ENCODE data around the gene ITPRID2.

ITPRID2 gene

DNA sequence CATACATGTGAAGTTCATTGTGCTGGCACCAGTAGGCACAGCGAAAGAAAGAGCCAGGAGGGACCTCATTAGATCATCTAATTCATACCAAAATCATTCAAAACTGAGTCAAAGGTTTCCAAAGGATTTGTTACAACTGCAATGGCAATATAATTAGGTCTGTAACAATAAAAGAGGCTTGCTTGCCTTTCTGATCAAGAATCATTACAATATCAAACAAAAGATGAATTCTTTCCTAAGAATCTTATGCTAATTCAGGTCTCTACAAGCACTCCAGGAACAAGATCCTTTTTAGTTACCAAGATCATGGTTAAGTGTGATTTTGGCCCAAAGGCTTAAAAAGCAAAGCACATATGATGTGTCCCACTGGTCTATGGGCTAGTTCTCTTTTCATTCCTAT lies 41.9 kb upstream of the ITPRID2 start:
- no peak for DNase-seq (ENCODE audit: low read depth)

DNA sequence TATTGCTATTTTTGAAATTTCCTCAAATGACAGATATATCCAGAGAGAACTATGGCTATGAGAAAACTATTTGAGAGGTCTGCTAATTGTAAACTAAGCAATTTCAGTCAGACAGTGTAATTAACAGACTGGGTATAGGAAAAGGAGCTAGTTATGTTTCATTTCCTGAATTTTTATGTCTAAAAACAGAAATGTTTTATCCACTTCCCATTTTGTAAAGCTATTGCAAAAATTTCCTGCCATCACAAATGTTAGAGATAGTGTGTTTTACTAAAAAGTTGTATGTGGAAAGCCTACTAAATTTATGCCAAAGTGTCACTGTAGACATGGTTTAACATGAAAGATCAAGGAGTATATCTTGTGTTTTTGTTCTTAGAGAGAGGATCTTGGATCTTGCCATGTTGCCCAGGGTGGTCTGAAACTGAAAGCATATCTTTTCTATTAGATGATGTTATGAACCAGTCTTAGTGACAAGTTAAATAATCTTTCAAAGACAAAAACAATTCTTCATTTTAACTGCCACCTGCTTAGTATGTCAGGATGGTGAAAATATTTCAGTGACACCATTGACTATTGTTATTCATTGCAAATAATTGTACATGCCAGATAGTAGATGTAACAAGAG lies 40.5 kb upstream of the ITPRID2 start:
- H3K4me3 ChIP-seq (replicated peaks; ENCODE audit: low read depth, low read length), result no peak overlapping the region
- no peak for DNase-seq (ENCODE audit: low read depth)
- no peak for TF ChIP-seq CTCF (IDR thresholded peaks at IDR 0.05; ENCODE audit: low read length, missing control alignments)

More for the DNA sequence above, 41.9 kb upstream of the ITPRID2 start:
- no peak for TF ChIP-seq CTCF (IDR thresholded peaks at IDR 0.05; ENCODE audit: low read length, missing control alignments)
- H3K4me3 ChIP-seq (replicated peaks; ENCODE audit: low read depth, low read length), result no peak overlapping the region

DNA sequence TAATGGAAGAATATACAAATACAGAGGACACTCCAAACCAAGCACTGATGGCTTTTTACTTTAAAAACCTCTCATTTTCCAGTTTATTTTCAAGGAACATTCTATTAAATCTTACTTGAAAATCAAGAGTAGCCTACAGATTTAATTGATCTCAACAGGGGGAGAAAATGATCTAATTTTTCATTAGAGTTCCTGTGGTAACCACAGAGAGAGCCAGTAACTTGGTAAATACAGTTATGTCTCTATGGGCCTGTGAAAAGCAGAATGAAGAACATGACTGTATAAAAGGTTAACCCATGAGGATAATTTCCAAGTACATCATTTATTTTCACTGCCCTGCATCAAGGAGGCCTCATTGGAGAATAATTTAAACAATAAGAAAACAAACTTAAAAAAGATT lies 39.8 kb upstream of the ITPRID2 start:
- TF ChIP-seq CTCF (IDR thresholded peaks at IDR 0.05; ENCODE audit: low read length, missing control alignments), result no peak
- DNase-seq (ENCODE audit: low read depth), result no peak
- no peak overlapping the region for H3K4me3 ChIP-seq (replicated peaks; ENCODE audit: low read depth, low read length)

DNA sequence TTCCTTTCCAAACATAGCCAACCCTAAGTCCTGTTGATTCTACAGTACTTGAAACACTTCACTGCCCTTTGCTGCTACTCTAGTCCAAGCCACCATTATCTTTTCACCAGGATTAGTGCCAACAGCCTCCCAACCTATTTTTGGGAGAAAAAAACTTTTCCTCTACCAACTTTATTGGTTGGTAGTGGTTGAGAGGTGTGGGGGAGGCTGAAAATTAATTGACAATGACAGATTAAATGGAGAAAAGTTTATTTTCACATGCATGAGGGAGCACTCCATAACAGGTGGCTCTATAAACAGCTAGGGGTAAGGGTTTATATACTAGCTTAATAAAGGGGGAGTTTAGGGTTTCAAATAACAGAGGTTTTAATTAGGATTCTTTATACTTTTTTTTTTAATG lies 37.8 kb upstream of the ITPRID2 start:
- no peak overlapping the region for H3K4me3 ChIP-seq (replicated peaks; ENCODE audit: low read depth, low read length)
- no peak for TF ChIP-seq CTCF (IDR thresholded peaks at IDR 0.05; ENCODE audit: low read length, missing control alignments)
- no peak for DNase-seq (ENCODE audit: low read depth)

DNA sequence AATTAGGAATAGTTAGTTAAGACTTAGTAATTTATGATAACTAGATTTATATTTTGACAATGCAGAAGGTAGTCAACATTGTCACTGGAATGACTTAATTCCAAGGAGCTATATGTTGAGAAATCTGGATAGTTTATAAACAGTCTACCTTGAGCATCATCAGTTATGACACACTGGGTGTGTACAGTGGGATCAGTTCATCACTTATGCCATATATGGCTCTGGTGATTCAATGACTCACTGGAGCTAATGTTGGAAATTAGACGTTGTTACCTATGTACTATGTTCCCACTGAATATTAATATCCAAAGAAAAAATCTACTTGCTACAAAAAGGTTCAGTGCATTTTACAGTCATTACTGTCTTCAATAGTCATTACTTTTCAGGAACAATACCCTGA lies 34.0 kb upstream of the ITPRID2 start:
- no peak for TF ChIP-seq CTCF (IDR thresholded peaks at IDR 0.05; ENCODE audit: low read length, missing control alignments)
- no peak overlapping the region for H3K4me3 ChIP-seq (replicated peaks; ENCODE audit: low read depth, low read length)
- peak; percentile 20 for DNase-seq (ENCODE audit: low read depth)

- no peak overlapping the region for H3K4me3 ChIP-seq (replicated peaks; ENCODE audit: low read depth, low read length)
- no peak for TF ChIP-seq CTCF (IDR thresholded peaks at IDR 0.05; ENCODE audit: low read length, missing control alignments)
- no peak for DNase-seq (ENCODE audit: low read depth)
Observed at GRCh38 chr2:181858600-181858999, 32.9 kb upstream of the ITPRID2 start.

- no peak overlapping the region for H3K4me3 ChIP-seq (replicated peaks; ENCODE audit: low read depth, low read length)
- DNase-seq (ENCODE audit: low read depth), result no peak
- no peak for TF ChIP-seq CTCF (IDR thresholded peaks at IDR 0.05; ENCODE audit: low read length, missing control alignments)
Observed at GRCh38 chr2:181859123-181859522, 32.4 kb upstream of the ITPRID2 start.

All from fibroblast of pulmonary artery (primary cell).